MM.1S (cell line): Measurements from ENCODE around the gene BBIP1.

Experiments used
- CTCF ChIP-seq: fragments of 300-600 bp; sonication (generic); IDR thresholded peaks from 2 replicates; pipeline ENCODE4 v1.5.1; 2016; ENCODE audit warnings: antibody characterized with exemption, low read length, mixed read lengths
- EZH2 ChIP-seq: fragments of 300-600 bp; sonication (generic); optimal IDR thresholded peaks from 2 replicates; pipeline ENCODE3; 2017; ENCODE audit warnings: low read depth, mild to moderate bottlenecking, antibody characterized with exemption, low read length, mixed read lengths
- EZH2phosphoT487 ChIP-seq: fragments of 300-600 bp; sonication (generic); IDR thresholded peaks from 2 replicates; pipeline ENCODE4 v1.6.1; 2018; ENCODE audit warnings: antibody characterized with exemption, low read length

DNA sequence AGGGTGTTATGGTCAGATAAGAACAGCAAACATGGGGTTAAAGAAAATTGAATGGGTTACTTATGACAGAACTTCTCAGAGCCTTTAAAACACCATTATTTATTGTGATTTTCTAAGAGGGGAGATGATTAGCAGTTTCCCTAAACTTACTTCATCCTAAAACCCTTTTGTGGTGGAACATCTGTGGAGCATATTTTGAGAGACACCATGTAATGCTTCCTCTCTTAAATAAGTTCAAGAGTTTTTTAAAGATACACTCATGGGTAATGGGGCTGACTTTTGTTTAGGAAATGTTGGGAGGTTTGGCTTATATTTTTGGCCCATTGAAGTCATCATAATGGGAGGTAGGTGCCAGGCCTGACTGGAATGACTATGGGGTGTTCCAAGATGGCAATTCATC, 55.6 kb downstream of the BBIP1 start:
- TF ChIP-seq CTCF: no peak
- TF ChIP-seq EZH2phosphoT487: no peak
- TF ChIP-seq EZH2: no peak
